ENCODE data around the gene KIF13A.
"Not testable (repeated sequence)": the region's sequence is repeated elsewhere in the genome, so short reads cannot be mapped to it uniquely, and the experiment has no call there.

KIF13A gene

DNA sequence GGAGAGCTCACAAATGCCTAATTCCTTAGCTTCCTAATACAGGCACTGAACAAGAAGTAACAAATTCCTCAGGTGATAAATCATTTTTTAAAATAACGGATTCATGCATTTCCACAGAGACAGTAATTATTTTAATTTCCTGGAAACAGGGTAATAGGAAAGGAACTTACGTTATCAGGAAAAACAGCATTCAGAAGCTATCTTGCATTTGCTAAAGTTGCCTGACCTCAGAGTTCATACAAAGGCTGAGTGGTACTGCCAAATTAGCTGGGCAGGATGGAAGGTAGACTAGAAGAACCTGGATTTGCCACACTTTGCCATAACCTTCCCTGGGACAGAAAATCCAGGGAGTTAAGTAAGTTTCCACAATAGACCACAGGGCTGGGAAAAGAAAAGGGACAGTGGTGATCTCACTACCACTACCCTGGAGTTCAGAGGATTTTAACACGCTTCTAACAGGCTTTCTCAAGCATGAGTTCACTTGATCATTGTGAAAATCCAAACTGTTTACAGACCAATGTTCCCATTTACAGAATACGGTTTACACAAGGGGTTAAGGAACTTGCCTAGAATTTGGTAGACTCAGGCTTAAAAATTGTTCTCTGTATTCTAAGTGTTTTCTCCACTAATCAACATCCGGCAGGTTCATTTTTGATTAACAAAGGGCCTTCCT is 57.0 kb downstream of the KIF13A start:
- no peak for DNase-seq

DNA sequence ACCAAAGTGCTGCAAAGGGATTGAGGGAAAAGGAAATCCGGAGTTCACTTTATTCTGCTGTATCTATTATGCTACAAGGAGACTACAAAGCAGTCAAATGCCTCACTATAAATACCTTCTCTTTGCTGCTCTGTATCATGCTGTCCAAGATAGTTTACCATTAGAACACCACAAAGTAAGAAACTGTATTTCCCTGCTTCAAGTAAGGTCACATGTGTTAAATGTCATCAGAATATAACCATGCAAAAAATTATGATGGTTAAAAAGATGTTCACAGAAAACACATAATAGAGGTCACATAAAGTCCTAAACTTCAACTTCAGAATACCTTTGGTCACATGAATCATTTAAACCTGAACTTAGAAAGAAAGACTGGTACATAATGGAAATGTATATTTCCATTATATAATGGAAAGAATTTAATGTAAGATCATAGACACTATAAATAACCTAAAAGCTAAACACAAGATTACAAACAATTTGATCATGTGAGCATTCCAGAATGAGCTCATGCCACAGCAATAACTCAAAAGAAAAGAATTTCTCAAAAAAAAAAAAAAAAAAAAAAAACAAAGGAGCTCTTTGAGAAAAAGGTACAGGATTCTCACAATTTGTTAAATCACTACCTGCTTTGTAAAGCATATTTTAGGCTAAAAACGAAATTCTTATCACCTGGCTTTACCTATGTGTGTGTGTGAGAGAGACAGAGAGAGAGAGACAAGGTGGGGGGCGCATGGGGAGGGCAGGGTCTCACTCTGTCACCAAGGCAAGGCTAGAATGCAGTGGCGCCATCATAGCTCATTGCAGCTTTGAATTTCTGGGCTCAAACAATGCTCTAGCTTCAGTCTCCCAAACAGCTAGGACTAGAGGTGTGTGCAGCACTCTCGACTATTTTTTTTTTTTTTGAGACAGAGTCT is 58.7 kb downstream of the KIF13A start:
- no peak for DNase-seq

DNA sequence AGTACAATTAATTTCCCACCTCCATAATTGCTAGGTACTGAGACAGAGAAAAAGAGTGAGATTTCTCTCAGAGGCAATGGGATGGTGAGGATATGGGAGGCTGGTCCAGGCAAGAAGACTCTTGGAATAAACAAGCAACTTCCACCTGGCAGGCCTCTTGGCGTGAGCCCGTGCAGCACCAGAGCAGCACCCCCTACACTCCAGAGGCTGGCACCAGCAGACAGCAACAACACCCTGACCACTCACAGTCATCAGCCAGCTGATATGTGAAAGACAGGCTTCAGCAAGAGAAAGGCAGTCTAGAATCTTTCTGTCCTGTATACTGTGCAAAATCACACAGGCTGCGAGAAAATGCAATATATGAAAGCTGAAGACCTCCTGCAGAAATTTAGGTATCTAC is 59.7 kb downstream of the KIF13A start:
- no peak for DNase-seq

DNA sequence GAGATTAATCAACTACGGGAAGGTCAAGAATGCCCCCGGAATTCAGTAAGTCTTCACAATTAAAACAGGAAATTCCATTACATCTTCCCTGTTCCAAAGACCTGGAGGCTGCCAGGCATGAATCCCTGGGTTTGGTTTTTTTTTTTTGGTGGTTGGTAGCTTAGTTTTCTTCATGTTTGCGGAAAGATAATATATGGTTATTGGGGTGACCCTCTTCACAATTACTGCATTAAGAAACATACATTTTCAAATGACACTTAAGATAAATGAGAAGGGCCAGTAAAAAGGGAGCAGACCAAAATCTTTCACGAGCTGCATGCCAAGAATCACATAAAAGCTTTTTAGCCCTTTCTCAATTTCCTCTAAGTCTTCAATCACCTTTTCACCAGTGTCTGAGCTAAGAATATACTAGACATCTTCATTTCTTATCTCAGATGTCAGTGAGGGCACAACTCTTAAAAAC is 64.0 kb downstream of the KIF13A start:
- no peak for DNase-seq

DNA sequence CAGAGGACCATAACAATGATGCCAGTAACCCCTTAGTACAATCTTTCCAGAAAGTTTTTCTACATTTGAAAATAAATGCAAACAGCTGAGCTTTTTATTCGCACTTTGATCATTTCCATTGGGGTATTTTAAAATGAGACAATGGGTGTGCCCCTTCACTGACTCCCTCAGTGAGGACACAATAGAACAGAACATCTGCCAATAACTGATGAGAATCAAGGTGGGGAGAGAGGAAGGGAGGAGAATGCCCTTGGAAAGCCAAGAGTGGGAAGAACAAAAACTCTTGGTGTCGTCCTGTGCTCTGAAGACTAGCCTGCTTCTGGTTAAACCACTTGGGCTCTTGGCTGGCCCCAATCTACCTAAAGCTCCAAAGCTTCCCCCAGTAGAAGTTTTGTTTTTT is 66.0 kb downstream of the KIF13A start:
- no peak for DNase-seq

DNA sequence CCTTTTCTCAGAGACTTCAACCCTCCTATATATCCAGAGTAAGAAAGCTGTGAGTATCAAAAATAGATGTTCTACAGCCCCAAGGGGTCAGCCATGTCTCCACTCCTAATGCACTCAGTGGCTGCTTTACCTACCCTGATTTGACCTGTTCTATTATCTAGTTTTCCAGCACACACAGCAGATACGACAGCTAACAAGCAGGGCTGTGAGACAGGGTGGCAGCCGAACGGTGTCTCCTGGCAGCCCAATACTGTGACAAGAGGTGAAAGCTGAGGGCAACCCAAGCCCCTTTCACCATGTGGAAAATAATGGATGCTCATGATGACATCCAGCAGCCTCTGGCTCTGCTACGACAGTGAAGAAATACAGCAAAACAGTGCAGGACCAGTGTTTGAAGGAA is 67.9 kb downstream of the KIF13A start:
- DNase-seq: no peak

DNA sequence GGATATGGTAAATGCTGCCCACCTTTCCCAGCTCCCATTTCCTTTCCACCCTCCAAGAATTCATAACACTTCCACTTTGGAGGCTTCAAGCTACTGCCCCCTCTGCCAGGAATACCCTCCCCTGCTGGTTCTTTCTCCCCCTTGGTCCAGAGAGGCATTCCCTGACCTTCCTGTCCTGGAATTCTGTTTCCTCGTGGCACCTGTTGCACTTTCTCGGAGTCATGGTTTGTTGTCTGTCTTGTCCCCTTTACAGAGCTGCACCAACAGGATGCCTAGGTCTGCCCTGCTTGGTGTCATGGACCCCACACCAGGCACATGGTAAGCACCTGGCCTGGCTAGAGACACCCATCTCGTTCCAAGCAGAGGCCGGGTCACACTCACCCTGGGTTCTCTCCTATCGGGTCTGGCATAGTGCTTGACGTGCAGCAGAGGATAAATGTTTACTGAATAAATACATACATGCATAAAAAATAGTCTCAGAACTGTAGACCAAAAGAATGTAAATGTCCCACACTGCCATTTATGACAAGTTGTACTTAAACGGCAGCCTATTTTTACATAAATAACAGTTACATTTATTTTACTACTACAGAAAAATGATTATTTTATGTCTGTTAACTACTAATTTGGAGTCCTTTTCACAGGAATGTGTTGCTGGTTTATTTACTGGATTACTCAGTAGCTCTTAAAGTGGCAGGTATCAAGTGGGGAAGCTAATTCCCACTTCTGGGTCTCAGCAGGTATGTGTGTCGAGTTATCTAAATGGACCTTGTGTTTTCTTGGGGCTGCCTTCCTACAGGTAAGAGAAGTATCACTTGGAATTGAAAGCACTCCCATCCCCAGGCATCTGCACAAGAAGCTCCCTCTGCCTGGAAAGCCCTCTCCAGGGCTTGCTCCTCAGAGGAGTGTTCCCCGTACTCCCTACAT is 69.3 kb downstream of the KIF13A start:
- no peak for DNase-seq

DNA sequence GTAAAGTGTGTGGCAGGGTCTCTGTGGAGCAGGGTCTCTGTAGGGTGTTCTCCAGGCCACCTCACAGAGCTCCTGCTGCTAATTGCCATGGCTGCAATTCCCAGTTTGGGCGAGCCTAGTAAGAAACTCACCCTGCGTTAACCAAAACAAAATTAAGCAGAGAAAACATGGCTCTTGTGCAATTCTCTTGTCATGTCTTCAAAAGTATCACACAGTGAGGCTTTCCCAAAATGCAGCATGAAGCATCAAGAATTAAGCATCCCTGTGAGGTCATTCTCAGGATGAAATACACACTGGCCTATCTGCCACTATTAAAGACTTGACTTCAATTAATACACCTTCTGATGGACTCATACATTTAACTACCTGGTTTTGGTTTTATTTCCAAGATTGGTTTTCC is 72.8 kb downstream of the KIF13A start:
- DNase-seq: no peak

DNA sequence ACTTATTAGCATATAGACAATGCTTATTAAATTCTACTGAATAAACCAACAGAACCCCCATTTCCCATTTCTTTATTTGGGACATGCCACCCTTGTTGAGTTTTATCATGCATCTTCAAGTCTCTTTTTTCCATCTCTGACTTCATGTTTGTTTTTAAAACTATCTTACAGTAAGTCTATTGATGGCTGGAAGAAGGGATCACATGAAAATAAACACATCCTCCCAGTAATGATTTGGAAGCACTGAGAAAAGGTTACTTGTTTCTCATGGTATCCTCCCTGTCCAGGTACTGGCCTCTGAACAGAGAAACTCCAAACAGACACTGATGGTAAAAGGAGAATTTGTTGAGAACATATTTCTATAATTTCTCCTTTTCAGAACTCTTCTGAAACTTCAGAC is 74.9 kb downstream of the KIF13A start:
- DNase-seq: no peak

DNA sequence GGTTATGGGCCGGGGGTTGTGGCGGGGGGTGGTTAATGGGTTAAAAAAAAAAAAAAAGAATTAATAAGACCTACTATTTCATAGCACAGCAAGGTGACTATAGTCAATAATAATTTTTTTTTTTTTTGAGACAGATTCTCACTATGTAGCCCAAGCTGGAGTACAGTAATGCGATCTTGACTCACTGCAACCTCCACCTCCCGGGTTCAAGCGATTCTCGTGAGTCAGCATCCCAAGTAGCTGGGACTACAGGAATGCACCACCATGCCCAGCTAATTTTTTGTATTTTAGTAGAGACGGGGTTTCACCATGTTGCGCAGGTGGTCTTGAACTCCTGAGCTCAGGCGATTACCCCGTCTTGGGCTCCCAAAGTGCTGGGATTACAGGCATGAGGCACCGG is 75.8 kb downstream of the KIF13A start:
- not testable (repeated sequence) for DNase-seq

DNA sequence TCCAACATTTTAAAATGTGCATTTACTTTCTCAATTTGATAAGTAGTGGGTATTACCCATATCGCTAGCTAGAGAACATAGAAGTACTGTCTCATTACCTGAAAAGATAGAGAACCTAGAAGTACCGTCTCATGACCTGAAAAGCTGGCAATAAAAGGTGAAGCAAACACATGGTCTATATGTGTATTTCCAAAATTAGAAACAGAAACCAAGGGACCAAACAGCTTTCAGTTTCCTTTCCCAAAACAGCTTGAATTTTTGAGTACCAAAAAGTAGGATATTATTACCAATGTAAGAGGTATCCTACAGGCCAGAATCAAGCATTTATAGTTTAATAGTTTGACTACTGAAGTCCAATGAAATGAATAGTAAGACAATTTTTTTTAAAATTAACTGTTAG is 77.2 kb downstream of the KIF13A start:
- DNase-seq: no peak

DNA sequence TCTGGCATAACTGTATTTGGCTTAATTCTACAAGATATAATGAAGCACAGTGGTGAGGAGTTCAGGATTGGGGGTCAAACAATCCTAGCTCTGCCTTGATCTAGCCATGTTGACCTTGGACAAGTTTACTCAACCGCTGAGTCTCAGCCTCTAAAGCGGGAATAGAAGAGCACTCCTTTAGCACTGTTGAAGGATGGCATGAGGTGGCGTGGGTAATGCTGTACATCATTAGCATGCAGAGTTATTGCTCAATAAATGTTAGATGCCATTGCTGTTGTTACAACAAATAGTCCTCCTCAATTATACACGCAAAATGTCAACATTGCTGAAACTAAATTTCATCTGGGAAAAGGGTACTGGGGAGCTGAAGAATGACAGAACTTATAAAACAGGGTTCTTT is 78.6 kb downstream of the KIF13A start:
- no peak for DNase-seq

DNA sequence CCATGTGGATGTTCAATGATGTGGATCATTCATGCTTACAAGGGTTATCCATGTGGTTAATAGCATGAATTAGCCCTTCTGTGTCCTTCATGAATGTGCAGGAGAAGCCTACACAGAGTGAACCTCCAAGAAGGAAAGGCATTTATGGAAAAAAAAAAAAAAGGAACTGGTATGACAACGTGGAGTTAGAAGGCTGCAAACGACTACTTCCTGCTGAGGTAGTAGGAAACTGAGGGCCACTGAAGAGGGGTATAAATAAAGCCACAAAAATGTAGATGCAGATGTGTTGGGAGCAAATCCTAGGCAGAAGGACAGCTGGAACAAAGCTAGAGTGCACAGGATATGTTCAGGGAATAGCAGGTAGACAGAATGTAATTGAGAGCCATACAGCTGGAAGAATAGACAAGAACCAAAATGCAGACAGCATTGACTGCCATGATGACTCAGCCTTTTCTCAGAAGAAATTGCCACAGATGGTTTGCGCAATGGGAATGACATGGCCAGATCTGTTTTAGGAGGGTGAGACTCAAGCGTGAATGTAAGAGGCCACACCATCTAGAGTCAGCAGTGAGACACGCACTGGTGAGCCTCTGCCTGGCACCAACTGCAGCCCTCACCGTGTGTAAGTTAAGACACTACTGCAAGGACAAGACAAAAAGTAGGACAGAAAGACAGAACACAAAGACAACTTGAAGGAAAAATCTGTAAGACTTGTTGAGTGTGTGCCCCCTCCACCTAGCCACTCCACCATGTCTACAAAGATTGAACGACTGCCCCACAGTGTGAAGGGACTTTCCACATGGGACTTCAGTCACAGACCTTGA is 79.8 kb downstream of the KIF13A start:
- no peak for DNase-seq

DNA sequence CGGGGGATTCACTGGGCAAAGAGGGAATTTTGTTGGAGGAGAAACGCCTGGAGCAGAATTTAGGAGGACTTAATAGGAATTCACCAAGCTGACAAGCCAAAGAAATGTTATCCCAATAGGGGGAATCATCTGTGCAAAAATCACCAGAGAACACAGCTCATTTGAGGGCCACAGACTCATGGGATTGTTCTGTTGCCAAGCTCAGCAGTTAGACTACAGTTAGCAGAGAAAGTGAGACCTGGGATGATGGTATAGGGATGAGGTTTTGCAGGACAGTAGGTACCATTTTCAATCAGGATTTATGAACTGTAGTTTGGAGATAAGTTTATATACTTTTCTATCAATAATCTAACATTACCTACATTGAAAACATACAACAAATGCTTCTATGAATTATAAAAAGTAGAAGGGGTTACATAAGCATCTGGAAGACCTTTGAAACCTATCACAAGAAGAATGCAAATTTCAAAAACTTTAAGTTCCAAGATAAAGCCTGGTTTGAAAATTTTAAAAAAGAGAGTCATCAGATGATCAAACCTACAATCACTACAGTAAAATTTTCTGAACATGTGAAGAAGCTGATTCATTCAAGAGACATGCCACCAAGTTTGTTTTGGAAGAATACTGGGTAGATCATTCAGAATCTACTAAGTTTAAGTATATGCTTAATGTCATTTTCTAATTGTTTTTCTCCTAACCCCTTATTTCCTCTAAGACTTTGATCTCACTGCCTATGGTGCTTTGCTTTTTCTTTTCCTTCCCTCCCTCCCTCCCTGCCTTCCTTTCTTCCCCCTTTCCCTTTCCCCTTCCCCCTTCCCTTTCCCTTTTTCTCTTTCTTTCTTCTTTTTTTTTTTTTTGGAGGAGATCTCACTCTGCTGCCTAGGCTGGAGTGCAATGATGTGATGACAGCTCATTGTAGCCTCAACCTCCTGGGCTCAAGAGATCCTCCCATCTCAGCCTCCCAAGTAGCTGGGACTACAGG is 81.5 kb downstream of the KIF13A start:
- no peak for DNase-seq

DNA sequence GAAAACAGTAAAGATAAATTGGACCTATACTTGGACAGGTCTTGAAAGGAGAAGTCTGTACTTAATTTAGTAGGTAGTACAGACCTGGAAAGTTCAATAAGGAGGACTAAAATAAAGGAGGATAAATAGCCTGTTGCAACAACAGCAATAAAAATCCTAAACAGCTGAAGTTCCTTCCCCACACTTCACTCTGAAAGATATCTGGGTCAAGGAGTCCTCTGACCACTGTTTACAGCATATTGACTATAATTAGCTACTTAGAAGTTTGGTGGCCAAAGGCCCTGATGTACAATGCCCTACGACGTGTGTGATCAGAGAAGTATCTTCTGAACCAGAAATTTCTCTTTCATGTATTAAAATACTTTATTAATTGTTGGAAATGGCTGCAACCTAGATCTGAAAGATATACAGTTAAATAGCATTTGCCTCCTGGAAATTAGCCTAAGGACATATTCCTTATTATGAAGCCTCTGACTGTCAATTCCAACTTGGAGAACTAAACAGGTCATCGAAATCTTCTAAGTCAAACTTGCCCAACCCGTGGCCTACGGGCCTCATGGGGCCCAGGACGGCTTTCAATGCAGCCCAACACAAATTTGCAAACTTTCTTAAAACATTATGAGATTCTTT is 82.8 kb downstream of the KIF13A start:
- no peak for DNase-seq

DNA sequence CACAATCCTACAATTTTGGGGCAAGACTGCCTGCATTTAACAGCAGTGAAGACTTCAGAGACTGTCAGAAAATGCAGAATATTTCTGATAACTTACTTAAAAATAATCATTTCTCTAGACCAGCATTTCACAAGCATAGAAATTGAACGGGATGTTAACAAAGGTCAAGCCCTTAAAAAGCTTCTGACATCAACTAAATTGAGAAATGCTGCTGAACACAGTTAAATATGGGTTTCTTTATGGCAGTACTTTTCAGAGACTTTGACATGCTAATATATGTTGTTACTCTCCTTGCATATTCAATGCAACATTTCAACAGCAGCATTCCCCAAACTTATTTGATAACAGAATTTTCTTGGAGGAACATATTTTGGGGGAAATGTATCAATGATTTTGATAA is 84.5 kb downstream of the KIF13A start:
- DNase-seq: no peak

DNA sequence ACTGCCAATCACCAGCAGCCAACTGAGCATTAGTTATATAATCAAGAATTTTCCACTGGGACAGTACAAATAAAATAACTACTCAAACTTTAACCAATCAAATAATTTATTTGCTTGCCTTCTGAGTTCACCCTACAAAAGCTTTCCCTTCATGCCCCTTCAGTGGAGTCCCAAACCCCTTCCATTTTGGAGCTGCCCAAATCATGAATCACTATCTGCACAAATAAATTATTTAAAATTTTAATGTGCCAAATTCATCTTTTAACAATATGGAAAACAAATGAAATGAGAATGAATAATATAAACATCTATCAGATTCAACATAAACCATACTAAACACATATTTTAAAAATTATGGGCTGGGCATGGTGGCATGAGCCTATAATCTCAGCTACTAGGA is 85.9 kb downstream of the KIF13A start:
- DNase-seq: no peak

DNA sequence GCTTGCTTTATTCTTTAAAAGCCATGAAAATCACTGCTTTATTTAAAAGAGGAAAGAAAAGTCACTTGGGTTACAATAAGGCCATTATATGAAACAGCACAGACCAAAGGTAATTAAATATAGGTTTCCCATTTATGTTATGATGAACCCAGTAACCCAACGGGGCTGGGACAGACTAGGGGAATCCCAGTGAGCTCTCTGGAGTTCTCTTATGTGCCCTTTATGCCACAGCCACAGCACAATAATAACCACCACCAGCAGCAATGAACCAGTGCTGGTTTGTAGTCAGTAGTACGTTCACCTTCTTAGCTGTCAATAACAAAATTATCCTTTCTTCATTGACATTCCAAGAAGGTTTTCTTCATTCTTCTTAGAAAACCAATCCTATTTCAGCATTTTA is 87.4 kb downstream of the KIF13A start:
- DNase-seq: no peak

DNA sequence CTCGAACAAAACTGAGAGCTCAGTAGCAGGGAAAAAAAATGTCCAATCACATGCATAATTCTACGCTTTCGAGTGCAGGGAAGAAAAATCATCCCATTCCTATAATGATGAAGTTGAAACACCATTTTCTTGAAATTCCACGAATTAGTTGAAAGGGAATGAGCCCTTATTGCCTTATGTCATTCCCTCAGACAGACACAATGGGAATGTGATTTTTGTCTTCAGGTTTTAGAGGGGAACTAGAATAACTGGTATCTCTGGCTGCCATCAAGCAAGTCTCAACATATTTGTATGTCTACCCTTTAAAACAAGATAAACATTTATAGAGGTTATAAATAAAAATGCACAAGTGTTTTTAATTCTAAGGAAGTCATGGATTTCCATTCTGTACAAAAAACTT is 87.9 kb downstream of the KIF13A start:
- DNase-seq: no peak

DNA sequence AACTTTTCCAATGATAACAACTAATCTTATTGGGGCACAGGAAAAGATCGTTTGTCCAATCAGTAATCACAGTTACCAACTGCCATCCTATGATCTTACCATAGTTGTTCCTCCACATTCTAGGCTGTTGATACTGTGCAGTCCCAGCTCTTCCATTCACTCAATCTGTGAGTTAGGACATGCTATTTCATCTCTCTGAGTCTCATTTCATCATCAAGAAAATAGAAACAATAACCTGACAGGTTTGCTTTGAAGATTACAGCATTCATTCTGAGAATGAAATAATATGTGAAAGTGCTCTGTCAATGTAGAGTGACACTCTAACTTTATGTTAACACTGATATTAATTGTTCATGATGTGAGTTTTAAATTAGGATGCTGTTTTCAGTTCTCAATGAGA is 89.8 kb downstream of the KIF13A start:
- no peak for DNase-seq

DNA sequence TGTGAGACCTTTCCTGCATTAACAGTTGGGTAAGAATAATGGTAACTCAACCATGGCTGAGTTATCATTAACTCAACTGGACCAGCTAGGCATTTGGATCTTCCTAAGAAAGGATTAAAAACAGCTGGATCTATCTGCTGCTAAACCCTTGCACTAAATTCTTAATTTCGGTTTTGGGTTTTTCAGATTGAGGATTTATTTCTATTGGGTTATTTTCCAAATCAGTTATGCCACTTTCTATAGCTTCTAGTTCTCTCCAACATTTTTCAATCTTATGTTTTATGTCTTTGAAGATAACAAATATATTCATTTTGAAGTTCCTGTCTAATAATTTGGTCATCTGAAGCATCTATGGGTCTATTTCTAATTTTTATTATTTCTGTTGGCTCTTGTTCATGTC is 92.5 kb downstream of the KIF13A start:
- no peak for DNase-seq
